Measurements from ENCODE around the gene PTPRM. TPM values are rescaled to one million over a fixed set of nuclear protein-coding genes. Genes with fewer than 3 reads are reported as not detected.

Gene PTPRM
- total and polyA plus RNA-seq, 2 of the 8 experiments (the other 6 are each of a cell fraction or from before 2014, with no cell fraction given) = 4.1 to 7.0 TPM

- no peak overlapping the region for H2BK15ac ChIP-seq (ENCODE audit: low read length)
- H3K56ac ChIP-seq (replicated peaks; ENCODE audit: insufficient read length, low read depth, low read length) = no peak overlapping the region
- H3K9ac ChIP-seq (replicated peaks in 1 of 4; ENCODE audit: extremely low read depth in 1 of 4, low read depth in 3 of 4, low read length in 3 of 4) = no peak overlapping the region
- ChIA-PET CTCF (ENCODE audit: partially characterized antibody) (no interaction called here), POLR2A (ENCODE audit: partially characterized antibody) (no interaction called here)
- no peak overlapping the region for H2BK5ac ChIP-seq (ENCODE audit: low read depth, low read length)
- H4K5ac ChIP-seq (ENCODE audit: insufficient read length, low read depth, low read length) = no peak overlapping the region
- H3K23me2 ChIP-seq (ENCODE audit: low read depth, low read length) = no peaks in the 10 kb centered on the region
- no peak overlapping the region for H4K8ac ChIP-seq (ENCODE audit: extremely low read depth, insufficient read depth, low read length)
- H3K79me2 ChIP-seq (ENCODE audit: control insufficient read depth in 1 of 2, insufficient read depth in 2 of 2, low read length in 2 of 2) = no peaks in the 10 kb centered on the region
- 91% methylated on average over 2 of the region's 2 CpGs; no CpG with 5 or more reads in 1 of the 2 experiments for WGBS, 2 experiments (ENCODE audit: extremely low coverage in 1 of 2, insufficient coverage in 1 of 2, insufficient read length in 1 of 2, insufficient replicate concordance in 2 of 2, low coverage in 1 of 2, low lambda C conversion rate in 2 of 2, missing lambda C conversion rate in 1 of 2)
- H3K4ac ChIP-seq (replicated peaks; ENCODE audit: insufficient read length, low read depth, low read length) = no peak overlapping the region
- H4K91ac ChIP-seq (replicated peaks; ENCODE audit: insufficient read length, low read length) = no peak overlapping the region
- H3K27ac ChIP-seq (ENCODE audit: low read depth, low read length) = no peak overlapping the region
- no peak overlapping the region for H2AK5ac ChIP-seq (ENCODE audit: low read depth, low read length)
- H3K4me3 ChIP-seq (ENCODE audit: extremely low read depth in 1 of 4, insufficient read depth in 2 of 4, low read depth in 3 of 4, low read length in 4 of 4) = no peak overlapping the region
- no peaks in the 10 kb centered on the region for H4K20me1 ChIP-seq (replicated peaks in 1 of 2; ENCODE audit: control insufficient read depth in 1 of 2, insufficient read depth in 2 of 2, low read length in 2 of 2)
- peaks cover 0 to 9% (median 7%) of the 10 kb centered on the region in 4 experiments; a peak in 4 of 7 replicates for H3K4me1 ChIP-seq (replicated peaks in 1 of 4; ENCODE audit: control insufficient read depth in 3 of 4, insufficient read depth in 4 of 4, low read length in 3 of 4)
- no peaks in the 10 kb centered on the region for H3K79me1 ChIP-seq (ENCODE audit: low read depth, low read length)
- FAIRE-seq = no peak
- H3K14ac ChIP-seq (ENCODE audit: insufficient read length) = no peak overlapping the region
- H3K4me2 ChIP-seq (ENCODE audit: insufficient read depth in 1 of 2, low read depth in 2 of 2, low read length in 2 of 2) = no peak overlapping the region
- H3K36me3 ChIP-seq (ENCODE audit: control insufficient read depth in 2 of 4, insufficient read depth in 4 of 4, low read length in 3 of 4) = no peaks in the 10 kb centered on the region
- H2BK120ac ChIP-seq (replicated peaks; ENCODE audit: low read depth, low read length) = no peak overlapping the region
- no peak overlapping the region for H2BK12ac ChIP-seq (ENCODE audit: low read depth, low read length)
- no peak for TF ChIP-seq CBX8 (IDR thresholded peaks at IDR 0.05; ENCODE audit: borderline replicate concordance, low read depth, low read length)
- no peak for TF ChIP-seq CTBP2 (IDR thresholded peaks at IDR 0.05; ENCODE audit: borderline replicate concordance, insufficient read depth, insufficient read length, low read length)
- TF ChIP-seq YY1 (IDR thresholded peaks at IDR 0.05; ENCODE audit: low read depth, low read length) = no peak
- no peak for TF ChIP-seq CHD1 (IDR thresholded peaks at IDR 0.05; ENCODE audit: low read depth, low read length)
- no peak for TF ChIP-seq KDM5A (IDR thresholded peaks at IDR 0.05; ENCODE audit: low read length)
- no peak for TF ChIP-seq EGR1 (IDR thresholded peaks at IDR 0.05; ENCODE audit: borderline replicate concordance, low read depth, low read length)
- no peak for TF ChIP-seq TBP (IDR thresholded peaks at IDR 0.05; ENCODE audit: low read depth, low read length)
- no peak for TF ChIP-seq RBBP5 (IDR thresholded peaks at IDR 0.05; ENCODE audit: borderline replicate concordance, low read depth, low read length)
- no peak for TF ChIP-seq RNF2 (IDR thresholded peaks at IDR 0.05; ENCODE audit: borderline replicate concordance, low read depth, low read length, missing control alignments, poor library complexity, severe bottlenecking)
- no peak for TF ChIP-seq SP2 (IDR thresholded peaks at IDR 0.05; ENCODE audit: low read length)
- no peak for TF ChIP-seq POLR2AphosphoS5 (IDR thresholded peaks at IDR 0.05; ENCODE audit: low read depth, low read length)
- TF ChIP-seq KDM1A (IDR thresholded peaks at IDR 0.05; ENCODE audit: borderline replicate concordance, low read length) = no peak
- no peak for TF ChIP-seq CREB1 (IDR thresholded peaks at IDR 0.05)
- no peak for TF ChIP-seq EP300 (IDR thresholded peaks at IDR 0.05; ENCODE audit: borderline replicate concordance in 1 of 2, low read depth in 2 of 2, low read length in 2 of 2)
- TF ChIP-seq BCL11A (IDR thresholded peaks at IDR 0.05; ENCODE audit: low read depth in 2 of 2, low read length in 2 of 2) = no peak
- H3K9me3 ChIP-seq (ENCODE audit: insufficient read depth in 2 of 2, low read depth in 1 of 2, low read length in 1 of 2) = no peaks in the 10 kb centered on the region
- H3K27me3 ChIP-seq (replicated peaks in 1 of 4; ENCODE audit: control insufficient read depth in 3 of 4, extremely low read depth in 1 of 4, insufficient read depth in 3 of 4, low read length in 3 of 4) = no peaks in the 10 kb centered on the region
- H3K18ac ChIP-seq (ENCODE audit: extremely low read depth, low read length) = no peak overlapping the region
- H2BK20ac ChIP-seq (ENCODE audit: low read length) = no peak overlapping the region
- DNase-seq (ENCODE audit: low read depth in 1 of 2, low spot score in 2 of 2) = no peak
- H2AFZ ChIP-seq (ENCODE audit: low read length) = no peak overlapping the region
- H3K23ac ChIP-seq (ENCODE audit: insufficient read length) = no peak overlapping the region
These were observed 747.0 kb downstream of the PTPRM start for GRCh38 chr18:8314124-8314523.
